GM20000 (cell line): Measurements from ENCODE around the gene RUNDC3A.
"Not testable (repeated sequence)": the region's sequence is repeated elsewhere in the genome, so short reads cannot be mapped to it uniquely, and the experiment has no call there.

ENCODE experiments used
- DNase-seq: peaks from one replicate; pipeline ENCODE4 v3.0.0; 2012; ENCODE audit warnings: low spot score
- CTCF ChIP-seq: IDR thresholded peaks from 2 replicates; pipeline ENCODE4 v1.5.1; 2012; ENCODE audit warnings: mild to moderate bottlenecking, control low read depth; ENCODE audit errors: extremely low read depth, missing control alignments

RUNDC3A gene

GRCh38 chr17:44322236-44322895, 14.0 kb downstream of the RUNDC3A start:
- no peak for TF ChIP-seq CTCF
- no peak for DNase-seq

GRCh38 chr17:44323359-44324091, 15.1 kb downstream of the RUNDC3A start:
- TF ChIP-seq CTCF = no peak
- no peak for DNase-seq

- DNase-seq = peak; percentile 44
- TF ChIP-seq CTCF = no peak
These were observed 15.7 kb downstream of the RUNDC3A start for GRCh38 chr17:44324092-44324570.

GRCh38 chr17:44324571-44325275, 16.3 kb downstream of the RUNDC3A start, which contains the start of gene SLC25A39:
Gene SLC25A39, minus strand, starts transcription at chr17:44324823. Its CDS starts 1,261 bp downstream, at chr17:44323562.
- peak; percentile 98 for DNase-seq
- no peak for TF ChIP-seq CTCF

GRCh38 chr17:44326861-44327444, 18.6 kb downstream of the RUNDC3A start:
- DNase-seq = peak; percentile 93
- TF ChIP-seq CTCF = no peak

GRCh38 chr17:44327715-44328449, 19.5 kb downstream of the RUNDC3A start:
- DNase-seq = no peak
- TF ChIP-seq CTCF = no peak

- not testable (repeated sequence) for DNase-seq
These were observed 21.1 kb downstream of the RUNDC3A start for GRCh38 chr17:44329516-44329915.

GRCh38 chr17:44330263-44330662, 21.9 kb downstream of the RUNDC3A start:
- not testable (repeated sequence) for DNase-seq
